Subcutaneous abdominal adipose tissue (tissue), 5 donors: ENCODE results near the gene ATP9A.

Source experiments
- H3K27ac ChIP-seq: one replicate; pipeline ENCODE4 v1.7.0; 2013; ENCODE audit warnings: low read depth, mild to moderate bottlenecking, inconsistent platforms, low read length, moderate library complexity
- H3K27me3 ChIP-seq, 5 donors: one replicate each; pipeline ENCODE4 v1.7.0; 2013; ENCODE audit warnings: low read length in 5 of 5, inconsistent platforms in 1 of 5; ENCODE audit not compliant: control insufficient read depth in 5 of 5, insufficient read depth in 4 of 5
- H3K36me3 ChIP-seq, 5 donors: one replicate each; pipeline ENCODE4 v1.7.0; 2013; ENCODE audit warnings: low read length in 5 of 5; ENCODE audit not compliant: control insufficient read depth in 5 of 5, insufficient read depth in 5 of 5
- H3K4me1 ChIP-seq, 5 donors: one replicate each; pipeline ENCODE4 v1.7.0; 2013; ENCODE audit warnings: low read length in 5 of 5, mild to moderate bottlenecking in 3 of 5, moderate library complexity in 1 of 5; ENCODE audit not compliant: control insufficient read depth in 5 of 5, insufficient read depth in 5 of 5
- H3K4me3 ChIP-seq, 5 donors: one replicate each; pipeline ENCODE4 v1.7.0; 2013; ENCODE audit warnings: low read length in 5 of 5, low read depth in 1 of 5
- H3K9ac ChIP-seq, 5 donors: one replicate each; pipeline ENCODE4 v1.7.0; 2013; ENCODE audit warnings: low read length in 5 of 5, mild to moderate bottlenecking in 4 of 5, moderate library complexity in 3 of 5
- H3K9me3 ChIP-seq, 5 donors: one replicate each; pipeline ENCODE4 v1.7.0; 2013; ENCODE audit warnings: low read length in 5 of 5; ENCODE audit not compliant: control insufficient read depth in 5 of 5
- donor health status: healthy.
- donor health status: healthy.
- donor health status: healthy.
- donor health status: healthy.
- donor health status: healthy.

Gene ATP9A

GRCh38 chr20:51592564-51592963 lies 175.6 kb downstream of the ATP9A start:
- H3K27ac ChIP-seq: no peak overlapping the region
- H3K27me3 ChIP-seq: no peaks in the 10 kb centered on the region
- H3K4me3 ChIP-seq: no peak overlapping the region
- H3K4me1 ChIP-seq: peaks cover 3 to 11% (median 10%) of the 10 kb centered on the region in 5 donors
- no peaks in the 10 kb centered on the region for H3K36me3 ChIP-seq
- no peaks in the 10 kb centered on the region for H3K9me3 ChIP-seq
- no peak overlapping the region for H3K9ac ChIP-seq

GRCh38 chr20:51591871-51592270 lies 176.3 kb downstream of the ATP9A start:
- H3K4me1 ChIP-seq: peaks cover 3 to 11% (median 10%) of the 10 kb centered on the region in 5 donors
- H3K36me3 ChIP-seq: no peaks in the 10 kb centered on the region
- H3K9ac ChIP-seq: no peak overlapping the region
- H3K27ac ChIP-seq: no peak overlapping the region
- H3K27me3 ChIP-seq: no peaks in the 10 kb centered on the region
- H3K9me3 ChIP-seq: no peaks in the 10 kb centered on the region
- H3K4me3 ChIP-seq: no peak overlapping the region

GRCh38 chr20:51588762-51589161 lies 179.4 kb downstream of the ATP9A start:
- Histone ChIP-seq H3K9ac (no peak overlapping the region), H3K4me3 (no peak overlapping the region), H3K9me3 (no peaks in the 10 kb centered on the region), H3K27me3 (peaks cover 0 to 2% (median 0%) of the 10 kb centered on the region in 5 donors), H3K4me1 (peaks cover 0 to 4% (median 0%) of the 10 kb centered on the region in 5 donors), H3K36me3 (no peaks in the 10 kb centered on the region), H3K27ac (no peak overlapping the region)

GRCh38 chr20:51587145-51587544 lies 181.0 kb downstream of the ATP9A start:
- H3K9ac ChIP-seq: no peak overlapping the region
- H3K4me1 ChIP-seq: peaks cover 0 to 4% (median 0%) of the 10 kb centered on the region in 5 donors
- H3K9me3 ChIP-seq: no peaks in the 10 kb centered on the region
- H3K27ac ChIP-seq: no peak overlapping the region
- peaks cover 0 to 2% (median 0%) of the 10 kb centered on the region in 5 donors for H3K27me3 ChIP-seq
- H3K36me3 ChIP-seq: no peaks in the 10 kb centered on the region
- no peak overlapping the region for H3K4me3 ChIP-seq

DNA sequence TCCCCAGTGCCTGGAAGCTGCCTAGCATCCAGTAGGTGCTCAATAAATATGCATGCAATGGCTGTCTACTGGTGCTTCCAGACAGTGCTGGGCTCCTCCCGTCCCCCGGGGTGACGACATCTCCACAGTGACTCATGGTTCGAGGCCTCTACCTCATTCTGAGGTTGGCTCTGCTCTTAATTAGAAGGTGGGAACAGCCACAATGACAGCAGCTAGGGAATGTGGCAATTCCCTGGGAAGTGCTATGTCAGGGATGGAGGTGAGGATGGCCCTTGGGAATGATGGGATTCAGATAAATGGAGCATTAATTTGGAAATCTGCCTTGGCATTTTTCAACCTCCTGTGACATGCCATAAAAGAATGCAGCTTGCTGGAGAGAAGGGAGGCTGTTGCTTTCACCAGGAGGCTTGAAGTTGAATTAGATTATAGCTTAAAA lies 182.2 kb downstream of the ATP9A start:
- H3K27ac ChIP-seq: no peak overlapping the region
- no peaks in the 10 kb centered on the region for H3K36me3 ChIP-seq
- H3K9ac ChIP-seq: no peak overlapping the region
- H3K4me3 ChIP-seq: no peak overlapping the region
- H3K27me3 ChIP-seq: peaks cover 0 to 2% (median 0%) of the 10 kb centered on the region in 5 donors
- peaks cover 0 to 4% (median 0%) of the 10 kb centered on the region in 5 donors for H3K4me1 ChIP-seq
- no peaks in the 10 kb centered on the region for H3K9me3 ChIP-seq

- Histone ChIP-seq H3K36me3 (no peaks in the 10 kb centered on the region), H3K9ac (no peak overlapping the region), H3K4me1 (peaks cover 0 to 4% (median 0%) of the 10 kb centered on the region in 5 donors), H3K4me3 (no peak overlapping the region), H3K27ac (no peak overlapping the region), H3K9me3 (no peaks in the 10 kb centered on the region), H3K27me3 (peaks cover 0 to 2% (median 0%) of the 10 kb centered on the region in 5 donors)
Measured at GRCh38 chr20:51585148-51585547, 183.0 kb downstream of the ATP9A start.

GRCh38 chr20:51584737-51585136 lies 183.5 kb downstream of the ATP9A start:
- Histone ChIP-seq H3K4me3 (no peak overlapping the region), H3K27me3 (peaks cover 0 to 2% (median 0%) of the 10 kb centered on the region in 5 donors), H3K27ac (no peak overlapping the region), H3K9me3 (no peaks in the 10 kb centered on the region), H3K9ac (no peak overlapping the region), H3K36me3 (no peaks in the 10 kb centered on the region), H3K4me1 (peaks cover 0 to 4% (median 0%) of the 10 kb centered on the region in 5 donors)

DNA sequence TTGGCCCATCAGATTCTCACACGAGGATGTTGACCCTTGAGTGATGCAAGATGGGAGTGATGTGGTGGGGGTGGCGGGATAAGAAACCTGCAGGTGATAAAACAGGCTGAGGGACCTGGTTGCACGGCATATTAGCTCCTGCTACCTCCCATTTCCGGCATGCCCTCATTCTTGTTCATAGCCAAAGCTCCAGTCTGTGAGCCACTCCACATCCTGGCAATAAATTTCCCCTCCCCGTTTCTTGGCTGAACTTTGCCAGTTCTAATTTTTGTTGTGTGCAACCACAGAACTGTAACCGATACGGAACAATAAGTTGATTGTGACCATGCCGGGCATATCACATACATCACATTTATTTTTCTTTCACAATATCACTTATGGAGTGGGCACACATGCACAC lies 184.1 kb downstream of the ATP9A start:
- Histone ChIP-seq H3K27ac (no peak overlapping the region), H3K9me3 (no peaks in the 10 kb centered on the region), H3K27me3 (peaks cover 0 to 2% (median 0%) of the 10 kb centered on the region in 5 donors), H3K9ac (no peak overlapping the region), H3K4me1 (peaks cover 0 to 4% (median 0%) of the 10 kb centered on the region in 5 donors), H3K4me3 (no peak overlapping the region), H3K36me3 (no peaks in the 10 kb centered on the region)

DNA sequence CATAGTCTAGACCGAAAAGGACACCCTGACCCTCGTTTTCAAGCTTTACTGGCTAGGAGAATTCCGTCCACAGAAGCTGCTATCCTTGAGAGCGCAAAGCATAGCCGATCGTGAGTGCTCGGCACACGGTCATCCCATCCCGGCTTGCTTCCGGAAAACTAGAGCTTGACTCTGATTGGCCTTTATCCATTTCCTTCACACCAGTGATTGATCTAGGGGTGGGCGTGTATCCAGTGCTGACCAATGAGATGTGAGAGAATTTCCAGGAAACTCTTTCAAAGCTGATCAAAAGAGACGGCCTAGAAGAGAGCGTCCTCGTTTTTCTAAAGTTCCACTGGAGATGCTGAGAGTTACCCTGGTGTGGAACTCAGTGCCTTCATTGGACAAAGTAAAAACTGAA lies 184.7 kb downstream of the ATP9A start:
- H3K27ac ChIP-seq: no peak overlapping the region
- H3K27me3 ChIP-seq: peaks cover 0 to 2% (median 0%) of the 10 kb centered on the region in 5 donors
- H3K4me1 ChIP-seq: peaks cover 0 to 4% (median 0%) of the 10 kb centered on the region in 5 donors
- H3K36me3 ChIP-seq: no peaks in the 10 kb centered on the region
- no peaks in the 10 kb centered on the region for H3K9me3 ChIP-seq
- no peak overlapping the region for H3K9ac ChIP-seq
- H3K4me3 ChIP-seq: no peak overlapping the region

DNA sequence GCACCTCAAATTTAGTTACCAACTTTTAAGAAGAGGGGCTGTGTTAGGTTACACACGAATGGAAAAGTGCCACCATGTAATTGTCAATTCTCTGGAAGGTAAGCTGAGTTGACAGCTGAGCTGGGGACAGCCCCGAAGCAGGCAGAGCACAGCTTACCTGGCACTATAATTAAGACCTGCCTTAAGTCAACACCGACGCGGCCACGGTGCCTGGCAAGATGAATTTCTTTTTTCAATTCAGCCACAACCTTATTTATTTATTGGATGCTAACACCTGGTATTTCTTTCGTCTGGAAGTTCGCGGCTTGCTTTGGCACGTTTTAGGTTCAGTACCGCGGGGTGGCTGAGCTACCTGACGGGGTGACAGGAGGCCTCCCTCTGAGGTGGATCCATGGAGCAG lies 185.1 kb downstream of the ATP9A start:
- no peak overlapping the region for H3K9ac ChIP-seq
- no peaks in the 10 kb centered on the region for H3K36me3 ChIP-seq
- no peak overlapping the region for H3K4me3 ChIP-seq
- H3K27me3 ChIP-seq: peaks cover 0 to 2% (median 0%) of the 10 kb centered on the region in 5 donors
- peaks cover 0 to 4% (median 0%) of the 10 kb centered on the region in 5 donors for H3K4me1 ChIP-seq
- H3K9me3 ChIP-seq: no peaks in the 10 kb centered on the region
- H3K27ac ChIP-seq: no peak overlapping the region
